Stimulated activated CD4-positive, alpha-beta T cell treated with anti-CD3 and anti-CD28 coated beads, TNF-alpha, amount 100 ng/mL, for 4 hours (primary cell): ENCODE results near the gene DVL2.

ENCODE experiments used
- DNase-seq, 3 experiments: peaks; one replicate each; pipeline ENCODE4 v3.0.0-alpha.2; 2020; ENCODE audit warnings: low read depth in 3 of 3

The DVL2 gene

GRCh38 chr17:7219812-7220592 lies 14.3 kb downstream of the DVL2 start, which contains the start of the genes ACADVL and DLG4:
Gene ACADVL (plus strand): TSS chr17:7219938. CDS start chr17:7219985, 47 bp downstream.
Gene DLG4 (minus strand): TSS chr17:7219836.
- DNase-seq: peak; percentile 57 to 67 (median 58)

- DNase-seq: no peak
Observed at GRCh38 chr17:7219229-7219811, 15.0 kb downstream of the DVL2 start.

- DNase-seq: no peak
Observed at GRCh38 chr17:7218758-7219157, 15.6 kb downstream of the DVL2 start.

- DNase-seq: no peak
Observed at GRCh38 chr17:7218166-7218565, 16.2 kb downstream of the DVL2 start.

- no peak for DNase-seq
Observed at GRCh38 chr17:7217113-7217987, 17.0 kb downstream of the DVL2 start.

GRCh38 chr17:7216242-7217112 lies 17.8 kb downstream of the DVL2 start:
- no peak for DNase-seq

GRCh38 chr17:7215652-7216180 lies 18.6 kb downstream of the DVL2 start:
- no peak for DNase-seq

- DNase-seq: no peak
Observed at GRCh38 chr17:7215136-7215638, 19.1 kb downstream of the DVL2 start.

- peak; percentile 98 to 99 (median 98) for DNase-seq
Observed at GRCh38 chr17:7214300-7215135, 19.8 kb downstream of the DVL2 start.

GRCh38 chr17:7213895-7214299 lies 20.4 kb downstream of the DVL2 start:
- no peak for DNase-seq

GRCh38 chr17:7211491-7212273 lies 22.6 kb downstream of the DVL2 start:
- DNase-seq: no peak

- DNase-seq: no peak
Observed at GRCh38 chr17:7208754-7209460, 25.4 kb downstream of the DVL2 start.

GRCh38 chr17:7208027-7208571 lies 26.2 kb downstream of the DVL2 start:
- no peak for DNase-seq

GRCh38 chr17:7207120-7208001 lies 27.0 kb downstream of the DVL2 start:
- no peak for DNase-seq

- no peak for DNase-seq
Observed at GRCh38 chr17:7205561-7205960, 28.8 kb downstream of the DVL2 start.

GRCh38 chr17:7204828-7205461 lies 29.4 kb downstream of the DVL2 start:
- peak; percentile 82 to 87 (median 85) for DNase-seq

GRCh38 chr17:7204336-7204735 lies 30.0 kb downstream of the DVL2 start:
- DNase-seq: no peak
